ENCODE measurements around the gene AKTIP.

AKTIP gene

GRCh38 chr16:53476867-53477266 is 26.1 kb downstream of the AKTIP start:
- no peak for DNase-seq

- no peak for DNase-seq
Measured at GRCh38 chr16:53465606-53466280, 37.3 kb downstream of the AKTIP start.

- no peak for DNase-seq
Measured at GRCh38 chr16:53458635-53459034, 44.4 kb downstream of the AKTIP start.

GRCh38 chr16:53457670-53458069 is 45.3 kb downstream of the AKTIP start:
- DNase-seq = no peak

GRCh38 chr16:53456625-53457024 is 46.4 kb downstream of the AKTIP start:
- DNase-seq = no peak

GRCh38 chr16:53453928-53454327 is 49.1 kb downstream of the AKTIP start:
- DNase-seq = no peak

- no peak for DNase-seq
Measured at GRCh38 chr16:53449816-53450517, 53.0 kb downstream of the AKTIP start.

- no peak for DNase-seq
Measured at GRCh38 chr16:53446090-53446489, 56.9 kb downstream of the AKTIP start.

- DNase-seq = no peak
Measured at GRCh38 chr16:53445534-53445933, 57.5 kb downstream of the AKTIP start.

All from NCI-H748 treated with DMSO at 0.1 percent for 48 hours (cell line).